ENCODE measurements around the gene HIBCH. TPM values are rescaled to one million over a fixed set of nuclear protein-coding genes. Genes with fewer than 3 reads are reported as not detected.

The HIBCH gene
- total RNA-seq, 1 donor = 14.5 TPM

GRCh38 chr2:190185380-190185779, 134.2 kb downstream of the HIBCH start:
- Histone ChIP-seq H4K20me1 (ENCODE audit: insufficient read depth, low read length) (no peaks in the 10 kb centered on the region), H3K4me2 (ENCODE audit: insufficient read depth, low read length) (no peak overlapping the region), H3K4me1 (ENCODE audit: insufficient read depth, low read length) (peaks cover 11% of the 10 kb centered on the region), H3K4me3 (ENCODE audit: insufficient read depth, low read length) (no peak overlapping the region), H3K27ac (ENCODE audit: low read depth, low read length) (no peak overlapping the region), H3K79me2 (ENCODE audit: insufficient read depth, low read length) (no peaks in the 10 kb centered on the region), H3K9me3 (ENCODE audit: low read depth, low read length) (no peaks in the 10 kb centered on the region), H2AFZ (ENCODE audit: low read length) (no peak overlapping the region), H3K36me3 (ENCODE audit: insufficient read depth, low read length) (no peaks in the 10 kb centered on the region), H3K27me3 (ENCODE audit: insufficient read depth, low read length) (no peaks in the 10 kb centered on the region)
- DNase-seq (ENCODE audit: insufficient read length, low spot score, missing footprints) = no peak
- no peak for TF ChIP-seq CTCF (IDR thresholded peaks at IDR 0.05; ENCODE audit: extremely low read depth, low read depth, low read length)

GRCh38 chr2:190184460-190184859, 135.2 kb downstream of the HIBCH start:
- no peak overlapping the region for H3K4me3 ChIP-seq (ENCODE audit: insufficient read depth, low read length)
- H3K27ac ChIP-seq (ENCODE audit: low read depth, low read length) = no peak overlapping the region
- peak; percentile 52 for DNase-seq (ENCODE audit: insufficient read length, low spot score, missing footprints)
- no peak overlapping the region for H3K4me2 ChIP-seq (ENCODE audit: insufficient read depth, low read length)
- H3K79me2 ChIP-seq (ENCODE audit: insufficient read depth, low read length) = no peaks in the 10 kb centered on the region
- no peak overlapping the region for H2AFZ ChIP-seq (ENCODE audit: low read length)
- TF ChIP-seq CTCF (IDR thresholded peaks at IDR 0.05; ENCODE audit: extremely low read depth, low read depth, low read length) = no peak
- no peaks in the 10 kb centered on the region for H3K9me3 ChIP-seq (ENCODE audit: low read depth, low read length)
- H3K36me3 ChIP-seq (ENCODE audit: insufficient read depth, low read length) = no peaks in the 10 kb centered on the region
- no peaks in the 10 kb centered on the region for H4K20me1 ChIP-seq (ENCODE audit: insufficient read depth, low read length)
- peaks cover 16% of the 10 kb centered on the region for H3K4me1 ChIP-seq (ENCODE audit: insufficient read depth, low read length)
- no peaks in the 10 kb centered on the region for H3K27me3 ChIP-seq (ENCODE audit: insufficient read depth, low read length)

GRCh38 chr2:190183539-190183938, 136.1 kb downstream of the HIBCH start:
- Histone ChIP-seq H3K4me2 (ENCODE audit: insufficient read depth, low read length) (no peak overlapping the region), H3K4me1 (ENCODE audit: insufficient read depth, low read length) (peaks cover 16% of the 10 kb centered on the region), H4K20me1 (ENCODE audit: insufficient read depth, low read length) (no peaks in the 10 kb centered on the region), H3K27me3 (ENCODE audit: insufficient read depth, low read length) (no peaks in the 10 kb centered on the region), H2AFZ (ENCODE audit: low read length) (no peak overlapping the region), H3K27ac (ENCODE audit: low read depth, low read length) (no peak overlapping the region), H3K36me3 (ENCODE audit: insufficient read depth, low read length) (no peaks in the 10 kb centered on the region), H3K4me3 (ENCODE audit: insufficient read depth, low read length) (no peak overlapping the region), H3K9me3 (ENCODE audit: low read depth, low read length) (no peaks in the 10 kb centered on the region), H3K79me2 (ENCODE audit: insufficient read depth, low read length) (no peaks in the 10 kb centered on the region)
- DNase-seq (ENCODE audit: insufficient read length, low spot score, missing footprints) = no peak
- TF ChIP-seq CTCF (IDR thresholded peaks at IDR 0.05; ENCODE audit: extremely low read depth, low read depth, low read length) = no peak

GRCh38 chr2:190182071-190182524, 137.5 kb downstream of the HIBCH start:
- no peak for DNase-seq (ENCODE audit: insufficient read length, low spot score, missing footprints)
- no peak overlapping the region for H3K4me2 ChIP-seq (ENCODE audit: insufficient read depth, low read length)
- no peaks in the 10 kb centered on the region for H3K27me3 ChIP-seq (ENCODE audit: insufficient read depth, low read length)
- H3K9me3 ChIP-seq (ENCODE audit: low read depth, low read length) = no peaks in the 10 kb centered on the region
- H3K79me2 ChIP-seq (ENCODE audit: insufficient read depth, low read length) = no peaks in the 10 kb centered on the region
- no peaks in the 10 kb centered on the region for H4K20me1 ChIP-seq (ENCODE audit: insufficient read depth, low read length)
- H3K36me3 ChIP-seq (ENCODE audit: insufficient read depth, low read length) = no peaks in the 10 kb centered on the region
- no peak overlapping the region for H3K4me3 ChIP-seq (ENCODE audit: insufficient read depth, low read length)
- H2AFZ ChIP-seq (ENCODE audit: low read length) = no peak overlapping the region
- TF ChIP-seq CTCF (IDR thresholded peaks at IDR 0.05; ENCODE audit: extremely low read depth, low read depth, low read length) = no peak
- no peak overlapping the region for H3K27ac ChIP-seq (ENCODE audit: low read depth, low read length)
- peaks cover 16% of the 10 kb centered on the region for H3K4me1 ChIP-seq (ENCODE audit: insufficient read depth, low read length)

All from osteoblast (primary cell).